Lower lobe of right lung (tissue), 2 donors: ENCODE data around the gene NDRG3. TPM values are rescaled to one million over a fixed set of nuclear protein-coding genes. Genes with fewer than 3 reads are reported as not detected.
"Not testable (repeated sequence)": the region's sequence is repeated elsewhere in the genome, so short reads cannot be mapped to it uniquely, and the experiment has no call there.

Experiments
- ATAC-seq, 2 donors: fragments of 200-7000 bp; cut with Tn5 transposase; one replicate each; pipeline ENCODE4 v1.9.1; 2020 to 2022; ENCODE audit warnings: mild to moderate bottlenecking in 2 of 2, moderate library complexity in 2 of 2
- DNase-seq: peaks from one replicate; pipeline ENCODE4 v3.0.0-alpha.2; 2020
- H3K27ac ChIP-seq: fragments of 200-600 bp; one replicate; pipeline ENCODE4 v1.8.0; 2022
- H3K27me3 ChIP-seq: fragments of 200-600 bp; one replicate; pipeline ENCODE4 v1.8.0; 2022; ENCODE audit warnings: low read depth
- H3K36me3 ChIP-seq: fragments of 200-600 bp; one replicate; pipeline ENCODE4 v1.8.0; 2022; ENCODE audit warnings: mild to moderate bottlenecking
- H3K4me1 ChIP-seq: fragments of 200-600 bp; one replicate; pipeline ENCODE4 v1.8.0; 2022
- H3K4me3 ChIP-seq: fragments of 200-600 bp; one replicate; pipeline ENCODE4 v1.8.0; 2022; ENCODE audit warnings: mild to moderate bottlenecking
- H3K9me3 ChIP-seq: fragments of 200-600 bp; one replicate; pipeline ENCODE4 v1.8.0; 2022
- intact Hi-C: fragments of 100-400 bp; cut with DNase I; formaldehyde crosslinking; loops from one replicate; pipeline ENCODE4 v1.11.0; 2022
- total RNA-seq: library from RNA; stranded (reverse); fragmentation: NEBNext Ultra II Directional; extraction: Animal tissue kit (Norgen Biotek cat#: 25700); gene quantifications from one replicate; pipeline ENCODE4 v1.2.1, GENCODE V29; 2021
- TF ChIP-seq, protein P1 (sequence below): fragments of 200-600 bp; IDR thresholded peaks from one replicate; pipeline ENCODE4 v1.8.0; 2022; ENCODE audit warnings: antibody characterized with exemption, mild to moderate bottlenecking
- donor health status: DM: no; HTN: yes; CAD: no; lungs with severe emphysema.

The NDRG3 gene
- total RNA-seq, 1 donor from 2014 or later = 30.4 TPM

DNA sequence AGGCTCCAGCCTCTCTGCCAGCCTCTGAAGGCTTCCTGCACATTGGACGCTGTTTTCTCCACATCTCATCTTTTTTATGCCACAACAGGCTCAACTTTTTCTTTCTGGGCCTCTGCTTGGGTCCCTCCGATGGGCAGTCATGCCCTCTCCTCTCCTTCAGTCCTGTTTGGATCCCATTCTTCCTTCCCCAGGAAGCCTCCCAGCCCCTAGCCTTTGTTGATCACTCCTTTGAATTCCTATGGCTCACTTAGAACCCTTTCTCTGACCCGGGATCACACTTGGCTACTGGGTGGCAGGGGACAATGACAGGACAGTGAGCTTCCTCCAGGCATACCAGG lies 104.4 kb downstream of the NDRG3 start:
- intact Hi-C loops = no loop called here
- no peak for DNase-seq
- H3K4me3 ChIP-seq = no peak overlapping the region
- no peaks in the 10 kb centered on the region for H3K9me3 ChIP-seq
- TF ChIP-seq, protein P1, sequence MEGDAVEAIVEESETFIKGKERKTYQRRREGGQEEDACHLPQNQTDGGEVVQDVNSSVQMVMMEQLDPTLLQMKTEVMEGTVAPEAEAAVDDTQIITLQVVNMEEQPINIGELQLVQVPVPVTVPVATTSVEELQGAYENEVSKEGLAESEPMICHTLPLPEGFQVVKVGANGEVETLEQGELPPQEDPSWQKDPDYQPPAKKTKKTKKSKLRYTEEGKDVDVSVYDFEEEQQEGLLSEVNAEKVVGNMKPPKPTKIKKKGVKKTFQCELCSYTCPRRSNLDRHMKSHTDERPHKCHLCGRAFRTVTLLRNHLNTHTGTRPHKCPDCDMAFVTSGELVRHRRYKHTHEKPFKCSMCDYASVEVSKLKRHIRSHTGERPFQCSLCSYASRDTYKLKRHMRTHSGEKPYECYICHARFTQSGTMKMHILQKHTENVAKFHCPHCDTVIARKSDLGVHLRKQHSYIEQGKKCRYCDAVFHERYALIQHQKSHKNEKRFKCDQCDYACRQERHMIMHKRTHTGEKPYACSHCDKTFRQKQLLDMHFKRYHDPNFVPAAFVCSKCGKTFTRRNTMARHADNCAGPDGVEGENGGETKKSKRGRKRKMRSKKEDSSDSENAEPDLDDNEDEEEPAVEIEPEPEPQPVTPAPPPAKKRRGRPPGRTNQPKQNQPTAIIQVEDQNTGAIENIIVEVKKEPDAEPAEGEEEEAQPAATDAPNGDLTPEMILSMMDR = no peak
- no peaks in the 10 kb centered on the region for H3K27me3 ChIP-seq
- no peaks in the 10 kb centered on the region for H3K36me3 ChIP-seq
- H3K27ac ChIP-seq = no peak overlapping the region
- ATAC-seq = no peak
- H3K4me1 ChIP-seq = no peaks in the 10 kb centered on the region

DNA sequence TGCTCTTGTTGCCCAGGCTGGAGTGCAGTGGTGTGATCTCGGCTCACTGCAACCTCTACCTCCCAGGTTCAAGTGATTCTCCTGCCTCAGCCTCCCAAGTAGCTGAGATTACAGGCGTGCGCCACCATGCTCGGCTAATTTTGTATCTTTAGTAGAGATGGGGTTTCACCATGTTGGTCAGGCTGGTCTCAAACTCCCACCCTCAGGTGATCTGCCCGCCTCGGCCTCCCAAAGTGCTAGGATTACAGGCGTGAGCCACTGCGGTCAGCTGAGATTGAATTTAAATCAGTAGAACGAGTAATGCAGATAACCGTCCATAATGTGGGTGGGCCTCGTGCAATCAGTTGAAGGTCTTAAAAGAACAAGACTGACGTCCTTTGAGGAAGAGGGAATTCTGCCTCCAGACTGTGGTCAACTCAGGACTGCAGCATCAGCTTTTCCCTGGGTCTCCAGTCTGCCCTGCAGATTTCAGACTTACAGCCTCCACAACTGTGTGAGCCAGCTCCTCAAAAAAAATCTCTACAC lies 107.0 kb downstream of the NDRG3 start:
- H3K4me3 ChIP-seq = not testable (repeated sequence)

DNA sequence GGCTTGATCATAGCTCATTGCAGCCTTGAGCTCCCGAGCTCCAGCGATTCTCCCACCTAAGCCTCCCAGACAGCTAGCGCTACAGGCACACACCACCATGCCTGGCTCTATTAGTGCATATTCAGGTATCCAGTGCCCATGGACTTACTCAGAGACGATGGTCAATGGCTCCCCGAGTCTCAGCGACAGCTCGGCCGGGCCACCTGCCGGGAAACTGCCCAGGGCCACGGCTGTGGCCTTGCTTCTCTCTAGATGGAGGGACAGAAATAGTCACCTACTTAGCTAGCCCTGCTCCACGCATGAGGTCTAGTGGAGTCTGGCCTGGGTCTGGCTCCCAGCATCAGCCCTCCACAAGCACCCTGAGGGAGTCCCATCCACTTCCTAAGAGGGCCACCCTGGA lies 111.5 kb downstream of the NDRG3 start:
- no peaks in the 10 kb centered on the region for H3K9me3 ChIP-seq
- TF ChIP-seq, protein P1 = no peak
- DNase-seq (no peak), ATAC-seq (no peak)
- intact Hi-C loops = no loop called here
- peaks cover 5% of the 10 kb centered on the region for H3K4me1 ChIP-seq
- H3K27me3 ChIP-seq = no peaks in the 10 kb centered on the region
- H3K36me3 ChIP-seq = no peaks in the 10 kb centered on the region
- H3K27ac ChIP-seq = no peak overlapping the region
- no peak overlapping the region for H3K4me3 ChIP-seq

More for the DNA sequence above, 107.0 kb downstream of the NDRG3 start:
- H3K27me3 ChIP-seq, intact Hi-C loops, H3K27ac ChIP-seq, H3K9me3 ChIP-seq, H3K36me3 ChIP-seq, DNase-seq, H3K4me1 ChIP-seq, ATAC-seq: not testable (repeated sequence)

DNA sequence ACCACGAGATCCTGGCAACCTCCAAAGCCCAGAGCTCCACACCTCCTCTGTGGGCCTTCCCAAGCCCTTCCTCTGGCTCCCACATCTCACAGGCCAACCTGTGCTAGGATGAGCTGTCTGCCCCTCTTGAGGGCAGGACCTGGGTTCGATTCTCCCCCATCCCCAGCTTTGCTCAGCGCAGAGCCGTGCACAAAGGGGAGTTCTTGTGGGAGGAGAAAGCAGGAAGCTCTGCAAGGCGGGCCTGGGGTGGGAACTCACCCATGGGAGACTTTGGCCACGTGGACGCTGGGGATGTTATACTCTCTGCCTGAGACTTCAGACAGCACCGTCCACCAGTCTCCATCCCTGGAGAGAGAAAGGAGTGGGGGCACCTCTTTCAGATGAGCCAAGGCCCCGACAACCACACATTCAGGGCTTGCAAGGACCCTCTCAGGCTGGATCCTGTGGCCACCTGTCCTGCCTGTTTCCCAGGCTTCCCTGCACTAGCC lies 112.6 kb downstream of the NDRG3 start:
- no peak overlapping the region for H3K27ac ChIP-seq
- no peaks in the 10 kb centered on the region for H3K36me3 ChIP-seq
- ATAC-seq (no peak), DNase-seq (no peak)
- intact Hi-C loops = no loop called here
- H3K27me3 ChIP-seq = no peaks in the 10 kb centered on the region
- H3K9me3 ChIP-seq = no peaks in the 10 kb centered on the region
- peaks cover 5% of the 10 kb centered on the region for H3K4me1 ChIP-seq
- H3K4me3 ChIP-seq = no peak overlapping the region
- TF ChIP-seq, protein P1 = no peak

DNA sequence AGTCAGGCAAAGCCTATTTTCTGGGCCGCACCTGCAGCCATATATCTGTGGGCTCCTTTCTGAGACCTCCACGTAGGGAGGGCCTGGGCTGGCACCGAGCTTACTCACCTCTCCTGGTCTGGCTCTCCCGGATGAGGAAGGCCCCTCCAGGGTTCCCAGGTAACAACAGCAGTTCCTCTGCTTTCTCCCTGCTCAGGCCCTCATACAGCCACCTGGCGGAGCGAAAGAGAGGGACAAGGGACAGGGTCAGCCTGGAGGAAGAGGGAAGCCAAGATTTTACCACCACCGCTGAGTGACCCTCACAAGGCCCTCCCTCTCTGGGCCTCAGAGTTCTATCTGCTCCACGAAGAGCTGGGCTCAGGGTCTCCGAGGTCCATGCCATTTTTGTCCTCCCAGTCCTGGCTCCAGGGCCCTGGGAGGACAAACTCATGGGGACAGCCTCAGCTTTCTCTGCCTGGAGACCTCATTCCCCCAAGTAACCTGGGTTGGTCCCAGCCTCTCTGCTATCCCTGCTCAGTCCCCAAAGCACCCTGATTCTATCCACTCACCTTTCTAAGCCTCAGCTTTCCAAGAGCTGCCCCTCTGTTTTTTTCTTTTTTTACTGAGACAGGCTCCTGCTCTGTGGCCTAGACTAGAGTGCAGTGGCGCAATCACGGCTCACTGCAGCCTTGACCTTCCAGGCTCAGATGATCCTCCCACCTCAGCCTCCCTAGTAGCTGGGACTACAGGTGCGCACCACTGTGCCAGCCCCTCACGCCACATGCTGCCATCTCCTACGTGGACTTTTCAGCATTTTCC lies 113.2 kb downstream of the NDRG3 start:
- no peaks in the 10 kb centered on the region for H3K9me3 ChIP-seq
- H3K4me1 ChIP-seq = peaks cover 5% of the 10 kb centered on the region
- intact Hi-C loops = no loop called here
- DNase-seq (no peak), ATAC-seq (no peak)
- TF ChIP-seq, protein P1 = no peak
- H3K27ac ChIP-seq = no peak overlapping the region
- no peaks in the 10 kb centered on the region for H3K36me3 ChIP-seq
- H3K4me3 ChIP-seq = no peak overlapping the region
- H3K27me3 ChIP-seq = no peaks in the 10 kb centered on the region

DNA sequence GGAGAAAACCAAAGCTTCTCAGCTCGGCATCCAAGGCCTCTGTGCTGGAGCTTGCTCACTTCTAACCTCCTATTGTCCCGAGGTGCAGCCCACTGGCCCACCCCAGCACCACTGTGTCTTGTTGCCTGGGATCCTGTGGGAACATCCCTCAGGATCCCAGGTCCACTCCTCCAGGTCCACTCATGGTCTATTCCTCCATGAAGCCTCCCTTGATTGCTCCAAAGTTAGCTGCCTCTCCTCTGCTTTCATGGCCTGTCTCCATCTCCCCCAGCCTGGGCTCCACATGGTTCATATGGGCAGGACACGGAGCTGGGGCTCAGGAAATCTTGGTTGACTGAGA lies 113.8 kb downstream of the NDRG3 start:
- H3K27ac ChIP-seq = no peak overlapping the region
- H3K4me3 ChIP-seq = no peak overlapping the region
- no peaks in the 10 kb centered on the region for H3K9me3 ChIP-seq
- ATAC-seq = no peak
- H3K27me3 ChIP-seq = no peaks in the 10 kb centered on the region
- TF ChIP-seq, protein P1 = no peak
- peaks cover 5% of the 10 kb centered on the region for H3K4me1 ChIP-seq
- no peak for DNase-seq
- intact Hi-C loops = no loop called here
- H3K36me3 ChIP-seq = no peaks in the 10 kb centered on the region
